Right lung (tissue), 2 donors: Measurements from ENCODE around the gene MTCL3.

ENCODE experiments used
- DNase-seq, 2 donors: peaks; one replicate each; pipeline ENCODE4 v3.0.0-alpha.2; 2013

Gene MTCL3

GRCh38 chr6:127515234-127515793, 3.8 kb downstream of the MTCL3 start:
- DNase-seq: peak; percentile 30 to 44

DNA sequence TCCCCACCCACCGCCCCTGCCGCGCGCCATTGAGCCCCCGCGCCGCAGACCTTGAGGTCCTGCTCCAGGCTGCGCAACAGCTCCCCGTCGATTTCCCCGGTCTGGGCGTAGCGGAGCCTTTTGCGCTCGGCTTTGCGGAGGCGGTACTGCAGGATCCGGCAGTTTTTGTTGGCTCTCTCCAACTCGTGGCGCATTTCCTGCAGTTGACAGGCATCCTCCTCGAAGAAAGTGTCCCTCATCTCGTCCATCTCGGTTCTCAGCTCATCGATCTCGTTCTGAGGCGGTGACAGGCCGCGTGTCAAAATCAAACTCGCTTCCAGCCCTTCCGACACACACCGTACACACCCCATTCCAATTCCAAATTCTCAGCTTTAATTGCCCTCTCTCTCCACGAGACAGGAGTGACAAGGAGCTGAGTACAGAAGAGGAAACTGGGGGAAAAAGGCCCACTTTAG, 4.3 kb downstream of the MTCL3 start:
- peak; percentile 39 to 41 for DNase-seq

DNA sequence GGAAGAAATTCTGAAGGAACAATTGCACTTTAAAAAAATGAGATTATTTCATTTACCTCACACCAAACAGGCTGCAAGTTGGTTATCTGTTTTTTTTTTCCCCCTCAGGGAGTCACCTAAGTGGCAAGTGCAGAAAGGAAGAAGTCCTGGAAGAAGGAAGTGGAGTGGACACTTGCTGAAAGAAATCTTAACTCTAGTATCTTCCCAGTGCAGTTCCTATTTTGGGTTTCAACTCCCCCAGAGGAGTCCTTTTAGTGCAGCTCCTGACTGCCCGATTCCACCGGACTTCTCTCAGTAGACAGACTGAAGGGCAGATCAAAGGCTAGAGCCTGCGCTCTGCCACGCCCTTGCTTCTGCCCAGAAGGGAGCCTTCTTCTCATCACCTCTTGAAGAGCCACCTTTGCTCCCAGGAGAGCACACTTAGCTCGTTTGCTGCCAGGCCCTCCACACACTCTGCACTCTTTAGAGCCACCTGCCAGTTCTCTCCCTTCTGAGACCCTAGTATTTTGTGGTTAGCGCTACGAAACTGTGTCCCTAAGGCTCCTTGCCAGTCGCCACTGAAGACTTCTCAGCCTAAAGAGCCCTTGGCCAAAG, 4.9 kb downstream of the MTCL3 start:
- no peak for DNase-seq

GRCh38 chr6:127513425-127513824, 5.7 kb downstream of the MTCL3 start:
- DNase-seq: no peak

DNA sequence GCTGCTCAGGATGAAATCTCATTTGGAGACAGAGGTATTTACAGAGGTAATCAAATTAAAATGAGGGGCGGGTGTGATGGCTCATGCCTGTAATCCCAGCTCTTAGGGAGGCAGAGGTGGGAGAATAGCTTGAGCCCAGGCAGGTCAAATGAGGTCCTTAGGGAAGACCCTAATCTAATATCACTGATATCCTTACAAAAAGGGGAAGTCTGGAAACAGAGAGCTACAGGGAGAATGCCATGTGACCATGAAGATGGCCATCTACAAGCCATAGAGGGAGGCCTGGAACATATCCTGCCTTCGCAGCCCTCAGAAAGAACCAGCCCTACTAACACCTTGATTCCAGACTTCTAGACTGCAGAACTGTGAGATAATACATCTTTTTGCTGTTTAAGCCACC, 8.3 kb downstream of the MTCL3 start:
- DNase-seq: no peak

DNA sequence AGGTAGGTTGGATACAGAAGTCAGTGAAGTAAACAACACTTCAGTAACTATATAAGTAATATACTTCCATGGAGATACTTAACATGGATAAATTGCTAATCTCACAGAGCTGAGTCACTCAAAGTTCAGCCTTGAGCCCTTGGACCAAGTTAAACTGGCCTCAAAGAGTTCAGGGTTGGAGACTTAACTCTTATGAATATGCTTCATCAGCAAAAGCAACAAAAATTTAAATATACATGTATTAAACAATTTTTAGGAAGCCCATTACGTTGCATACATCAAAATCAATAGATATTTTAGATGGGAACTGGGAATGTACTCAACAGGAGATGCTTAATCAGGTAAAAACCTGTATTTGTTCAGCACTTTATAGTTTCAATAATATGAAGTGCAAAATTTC, 12.2 kb downstream of the MTCL3 start:
- DNase-seq: no peak

- no peak for DNase-seq
Observed at GRCh38 chr6:127503022-127503421, 16.1 kb downstream of the MTCL3 start.

DNA sequence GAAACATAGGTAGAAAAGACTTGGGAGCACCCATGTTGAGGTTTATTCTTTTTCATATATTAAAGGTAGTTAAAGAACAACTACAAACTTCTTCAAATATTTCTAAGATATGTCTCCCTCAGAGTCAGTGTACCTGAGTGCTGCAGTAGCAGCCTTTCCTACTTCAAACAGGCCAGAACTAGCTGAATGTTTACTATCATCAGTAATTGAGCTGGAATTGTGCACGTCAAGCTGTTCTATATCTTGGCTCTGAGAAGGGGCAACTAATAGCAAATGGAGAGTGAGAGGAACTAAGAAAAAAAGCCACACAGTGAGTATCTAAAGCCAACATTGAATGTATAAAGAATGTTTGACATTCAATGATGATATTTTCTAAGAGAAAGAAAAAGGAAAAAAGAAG, 21.7 kb downstream of the MTCL3 start:
- no peak for DNase-seq

DNA sequence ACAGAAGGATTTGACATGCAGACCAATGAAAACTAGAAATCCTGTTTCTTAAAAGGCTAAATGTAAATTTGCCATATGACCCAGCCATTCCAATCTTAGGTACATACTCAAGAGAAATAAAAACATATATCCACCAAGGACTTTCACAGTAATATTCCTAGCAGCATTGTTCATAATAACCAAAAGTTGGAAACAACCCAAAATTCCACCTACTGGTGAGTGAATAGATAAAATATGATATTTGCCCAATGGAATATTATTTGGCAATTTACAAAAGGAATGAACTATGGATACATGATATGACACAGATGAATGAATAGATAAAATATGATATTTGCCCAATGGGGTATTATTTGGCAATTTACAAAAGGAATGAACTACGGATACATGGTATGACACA, 22.7 kb downstream of the MTCL3 start:
- no peak for DNase-seq

GRCh38 chr6:127494240-127494767, 24.8 kb downstream of the MTCL3 start:
- DNase-seq: no peak

GRCh38 chr6:127489248-127489647, 29.9 kb downstream of the MTCL3 start:
- DNase-seq: no peak

GRCh38 chr6:127486934-127487333, 32.2 kb downstream of the MTCL3 start:
- DNase-seq: no peak

DNA sequence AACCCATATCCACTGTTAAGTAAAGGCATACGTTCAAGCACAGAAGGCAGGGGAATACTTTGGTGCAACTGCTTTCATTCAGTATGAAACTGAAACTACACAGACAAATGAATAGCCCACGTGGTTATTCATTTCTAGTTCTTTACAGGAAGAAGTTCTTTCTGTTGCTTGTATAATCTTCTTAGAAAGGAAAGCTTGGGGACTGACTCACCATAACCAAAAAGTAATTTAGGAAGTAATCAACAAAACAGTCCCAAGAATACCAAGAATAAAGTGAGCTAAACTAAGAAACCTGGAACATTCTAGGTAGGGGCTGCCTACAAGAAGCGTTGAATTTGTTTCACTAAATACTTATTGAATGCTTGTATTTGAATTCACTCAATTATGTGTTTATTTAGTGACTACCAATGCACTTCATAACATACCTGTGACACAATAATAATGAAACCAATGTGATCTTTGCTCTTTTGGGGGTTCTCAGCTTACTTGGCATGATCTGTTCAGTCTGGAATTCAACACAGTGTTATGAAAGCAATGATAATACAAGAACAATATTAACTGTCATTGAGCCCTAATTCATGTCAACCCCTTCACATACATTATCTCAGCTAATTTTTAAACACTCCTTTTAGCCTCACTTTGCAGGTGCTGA, 34.8 kb downstream of the MTCL3 start:
- DNase-seq: no peak

GRCh38 chr6:127483399-127484055, 35.6 kb downstream of the MTCL3 start:
- no peak for DNase-seq

DNA sequence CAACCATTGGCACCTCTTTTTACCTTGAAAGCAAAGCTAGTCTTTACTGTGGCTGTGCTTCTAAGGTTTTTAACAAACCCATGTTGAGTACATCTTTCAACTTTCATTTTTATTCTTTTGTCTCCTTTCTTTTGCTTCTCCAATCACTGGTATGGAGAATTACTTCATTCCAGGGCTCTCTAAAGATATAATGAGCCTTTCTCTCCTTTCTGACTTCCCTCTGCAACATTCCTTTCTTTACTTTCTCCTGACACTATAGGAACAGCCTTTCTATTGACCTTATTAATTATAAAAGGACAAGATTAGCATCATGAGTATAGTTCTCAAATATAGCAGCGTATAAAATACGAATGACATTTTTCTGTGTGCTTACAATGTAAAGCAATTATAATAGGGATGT, 36.8 kb downstream of the MTCL3 start:
- DNase-seq: no peak

DNA sequence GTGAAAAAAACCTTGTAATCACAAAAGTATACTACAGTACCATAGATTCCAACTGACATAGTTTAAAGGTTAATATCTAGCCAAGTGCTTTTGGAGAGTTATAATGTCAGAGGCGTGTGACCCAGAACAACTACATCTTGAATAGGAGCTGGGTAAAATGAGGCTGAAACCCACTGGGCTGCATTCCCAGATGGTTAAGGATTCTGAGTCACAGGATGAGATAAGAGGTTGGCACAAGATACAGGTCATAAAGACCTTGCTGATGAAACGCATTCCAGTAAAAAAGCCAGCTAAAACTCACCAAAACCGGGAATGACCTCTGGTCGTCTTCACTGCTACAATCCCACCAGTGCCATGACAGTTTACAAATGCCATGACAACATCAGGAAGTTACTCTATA, 37.5 kb downstream of the MTCL3 start:
- DNase-seq: no peak

- DNase-seq: no peak
Observed at GRCh38 chr6:127481111-127481510, 38.0 kb downstream of the MTCL3 start.

- DNase-seq: no peak
Observed at GRCh38 chr6:127477658-127478057, 41.5 kb downstream of the MTCL3 start.

- no peak for DNase-seq
Observed at GRCh38 chr6:127475823-127476176, 43.3 kb downstream of the MTCL3 start.

DNA sequence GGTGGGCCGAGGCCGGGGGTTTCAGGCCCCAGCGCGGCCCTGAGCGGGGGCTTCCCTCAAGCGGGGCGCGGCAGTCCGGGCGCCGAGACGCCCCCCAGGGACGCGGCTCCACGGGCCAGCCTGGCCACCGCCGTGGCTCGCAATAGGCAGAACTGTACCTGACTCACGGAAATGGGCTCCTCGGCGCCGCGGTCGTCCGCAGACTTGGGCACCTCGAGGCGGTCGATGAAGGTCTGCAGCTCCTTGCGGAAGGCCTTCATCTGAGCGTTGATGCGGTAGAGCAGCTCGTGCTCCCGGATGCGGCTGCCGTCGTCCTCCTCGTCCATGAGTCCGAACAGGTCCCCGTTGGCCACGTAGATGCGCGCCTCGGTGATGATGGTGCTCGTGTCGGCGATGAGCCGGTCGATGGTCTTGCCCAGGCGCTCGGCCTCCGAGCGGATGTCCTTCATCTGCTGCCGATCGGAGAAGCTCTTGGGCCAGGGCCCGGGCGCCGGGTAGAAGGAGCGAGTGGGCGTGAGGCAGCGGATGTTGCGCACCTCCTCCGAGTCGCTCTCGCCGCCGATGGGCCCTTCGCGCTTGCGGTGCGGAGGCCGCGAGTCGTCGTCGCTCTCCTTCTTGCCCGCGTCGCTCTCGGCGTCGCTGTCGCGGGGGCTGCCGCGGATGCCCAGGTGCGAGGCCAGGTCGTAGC, 43.9 kb downstream of the MTCL3 start:
- no peak for DNase-seq

GRCh38 chr6:127471379-127472255, 47.5 kb downstream of the MTCL3 start:
- DNase-seq: no peak
